HEK293T (cell line): Measurements from ENCODE around the gene ALG6.

ENCODE experiments used
- ARNT ChIP-seq: fragments of 450-650 bp; IDR thresholded peaks from 2 replicates; pipeline ENCODE4 v1.6.1; 2017; ENCODE audit warnings: mild to moderate bottlenecking
- BHLHE40 ChIP-seq: fragments of 450-650 bp; IDR thresholded peaks from 2 replicates; pipeline ENCODE4 v1.6.1; 2016; ENCODE audit warnings: mild to moderate bottlenecking, moderate library complexity, borderline replicate concordance
- ELF4 ChIP-seq: fragments of 450-650 bp; IDR thresholded peaks from 2 replicates; pipeline ENCODE4 v1.6.1; 2017; ENCODE audit warnings: antibody characterized with exemption
- FOXA1 ChIP-seq: fragments of 450-650 bp; IDR thresholded peaks from 2 replicates; pipeline ENCODE4 v1.6.1; 2016; ENCODE audit warnings: mild to moderate bottlenecking
- FOXM1 ChIP-seq: fragments of 450-650 bp; IDR thresholded peaks from 2 replicates; pipeline ENCODE4 v1.6.1; 2017; ENCODE audit warnings: mild to moderate bottlenecking, borderline replicate concordance
- HDGF ChIP-seq: fragments of 450-650 bp; IDR thresholded peaks from 2 replicates; pipeline ENCODE4 v1.6.1; 2017; ENCODE audit warnings: antibody characterized with exemption, borderline replicate concordance
- NFRKB ChIP-seq: fragments of 450-650 bp; IDR thresholded peaks from 2 replicates; pipeline ENCODE4 v1.6.1; 2016; ENCODE audit warnings: mild to moderate bottlenecking, moderate library complexity
- SP1 ChIP-seq: fragments of 450-650 bp; IDR thresholded peaks from 2 replicates; pipeline ENCODE4 v1.6.1; 2017
- SUZ12 ChIP-seq: fragments of 450-650 bp; IDR thresholded peaks from 2 replicates; pipeline ENCODE4 v1.6.1; 2016; ENCODE audit warnings: mild to moderate bottlenecking
- TARDBP ChIP-seq: fragments of 450-650 bp; IDR thresholded peaks from 2 replicates; pipeline ENCODE4 v1.6.1; 2016
- ZNF384 ChIP-seq: fragments of 450-650 bp; IDR thresholded peaks from 2 replicates; pipeline ENCODE4 v1.6.1; 2016

- TF ChIP-seq ZNF384 (no peak), SP1 (no peak), HDGF (no peak), FOXA1 (no peak), SUZ12 (no peak), TARDBP (no peak), ELF4 (no peak), NFRKB (no peak), ARNT (no peak), FOXM1 (no peak), BHLHE40 (no peak)
Measured at GRCh38 chr1:63359561-63359960, 7.9 kb upstream of the ALG6 start.
